ENCODE results near the gene HADH.
A peak's percentile ranks its signal among the peaks of the same experiment; 100 is the strongest.
"Not testable (repeated sequence)": the region's sequence is repeated elsewhere in the genome, so short reads cannot be mapped to it uniquely, and the experiment has no call there.

The HADH gene

DNA sequence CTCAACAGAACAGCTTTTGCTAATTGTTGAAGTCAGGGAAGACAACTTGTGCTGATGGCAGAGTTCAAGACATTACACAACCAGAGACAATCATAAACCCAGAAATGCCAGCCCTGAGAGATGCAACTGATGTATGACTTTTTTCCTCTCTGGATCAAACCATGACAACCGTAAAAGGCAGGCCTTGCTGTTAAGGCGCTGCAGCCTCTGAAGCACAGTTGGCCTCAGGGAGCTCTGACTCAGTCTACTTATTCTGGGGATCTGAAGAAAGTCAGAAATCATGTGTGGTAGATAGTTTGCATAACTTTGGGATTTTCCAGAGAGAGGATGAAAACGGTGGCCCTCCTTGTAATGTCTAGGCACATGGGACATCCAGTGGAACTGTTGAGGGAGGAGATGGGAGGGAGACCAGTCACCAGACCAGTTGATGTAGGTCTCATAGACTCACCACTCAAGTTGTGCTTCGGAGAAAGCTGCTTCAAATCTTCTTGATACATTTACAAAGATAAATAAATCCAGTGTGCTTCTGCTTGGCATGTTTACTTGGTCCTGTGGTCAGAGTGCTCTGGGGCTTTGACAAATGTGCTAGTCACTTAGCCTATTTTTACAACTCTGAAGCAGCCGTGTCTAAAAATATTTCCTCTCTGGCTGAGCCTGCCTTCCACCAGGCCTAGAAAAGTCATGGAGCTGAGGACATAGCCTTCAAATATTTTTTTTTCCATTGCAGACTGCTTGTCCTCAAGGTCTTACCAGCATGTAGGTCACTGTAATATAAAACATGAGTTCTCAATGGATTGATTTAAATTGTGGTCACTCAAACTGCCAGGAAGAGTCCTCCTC lies 7.5 kb downstream of the HADH start:
- no peak for DNase-seq (ENCODE audit: low read depth in 2 of 2)

DNA sequence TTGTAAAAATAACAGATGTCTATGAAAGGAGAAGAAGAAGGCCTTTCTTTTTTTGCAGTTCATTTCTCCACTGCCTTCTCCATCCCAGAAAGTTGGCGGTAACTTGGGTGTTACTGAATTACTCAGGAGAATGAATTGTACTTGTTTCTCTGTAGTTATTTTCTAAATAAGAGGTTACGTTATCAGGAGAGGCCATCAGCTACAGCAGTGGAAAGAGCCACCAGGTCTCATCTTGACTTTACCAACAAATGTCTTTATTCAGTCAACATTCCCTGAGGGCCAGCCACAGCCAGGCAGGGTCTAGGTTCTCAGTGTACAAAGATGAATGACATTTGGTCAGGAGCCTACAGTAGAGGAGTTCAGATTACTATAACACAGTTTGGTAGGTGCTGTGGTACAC lies 8.1 kb downstream of the HADH start:
- DNase-seq (ENCODE audit: low read depth in 2 of 2): no peak

DNA sequence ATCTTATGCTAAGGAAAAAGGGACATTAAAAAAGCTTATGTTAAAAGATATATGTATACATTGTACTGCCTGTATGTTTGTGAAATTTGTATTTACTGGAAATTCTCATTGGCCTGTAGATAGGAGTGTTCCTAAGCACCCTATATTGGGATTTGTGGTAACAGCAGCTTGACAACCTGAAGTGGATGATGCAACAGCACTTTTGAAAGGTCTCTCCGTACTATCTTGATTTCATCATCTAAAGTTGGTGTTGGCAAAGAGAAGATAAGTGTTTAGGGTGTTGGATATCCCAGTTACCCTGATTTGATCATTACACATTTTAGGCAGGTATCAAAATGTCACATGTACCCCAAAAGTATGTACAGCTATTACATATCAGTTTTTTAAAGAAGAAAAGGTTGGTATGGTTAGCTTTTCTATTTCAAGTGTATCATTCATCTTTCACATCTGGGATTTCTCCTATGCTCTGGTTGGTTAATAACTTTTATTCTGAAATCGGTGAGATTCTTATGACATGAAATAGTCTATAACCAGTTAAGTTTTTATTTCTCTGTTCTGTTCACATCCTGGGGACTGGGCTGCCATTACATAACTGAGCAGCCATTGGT lies 10.3 kb downstream of the HADH start:
- DNase-seq (ENCODE audit: low read depth in 2 of 2): no peak

DNA sequence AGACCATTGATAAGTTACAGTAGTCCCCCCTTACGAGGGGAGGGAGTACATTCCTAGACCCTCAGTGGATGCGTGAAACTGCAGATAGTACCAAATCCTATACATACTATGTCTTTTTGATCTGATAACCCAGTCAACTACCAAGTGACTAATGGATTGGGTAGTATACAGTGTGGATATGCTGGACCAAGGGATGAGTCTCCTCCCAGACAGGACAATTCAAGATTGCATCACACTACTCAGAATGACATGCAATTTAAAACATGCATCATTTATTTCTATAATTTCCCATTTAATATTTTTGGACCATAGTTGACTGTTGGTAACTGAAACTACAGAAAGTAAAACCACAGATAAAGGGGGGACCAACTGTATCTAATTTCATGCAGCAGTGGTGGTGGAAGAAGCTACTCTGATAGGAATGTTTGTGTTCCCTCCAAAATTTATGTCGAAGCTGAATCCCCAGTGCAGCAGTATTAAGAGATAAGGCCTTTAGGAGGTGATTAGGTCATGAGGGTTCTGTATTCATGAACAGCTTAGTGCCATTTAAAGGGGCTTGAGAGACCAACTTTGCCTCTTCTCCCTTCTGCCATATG lies 11.9 kb downstream of the HADH start:
- DNase-seq (ENCODE audit: low read depth in 2 of 2): no peak

DNA sequence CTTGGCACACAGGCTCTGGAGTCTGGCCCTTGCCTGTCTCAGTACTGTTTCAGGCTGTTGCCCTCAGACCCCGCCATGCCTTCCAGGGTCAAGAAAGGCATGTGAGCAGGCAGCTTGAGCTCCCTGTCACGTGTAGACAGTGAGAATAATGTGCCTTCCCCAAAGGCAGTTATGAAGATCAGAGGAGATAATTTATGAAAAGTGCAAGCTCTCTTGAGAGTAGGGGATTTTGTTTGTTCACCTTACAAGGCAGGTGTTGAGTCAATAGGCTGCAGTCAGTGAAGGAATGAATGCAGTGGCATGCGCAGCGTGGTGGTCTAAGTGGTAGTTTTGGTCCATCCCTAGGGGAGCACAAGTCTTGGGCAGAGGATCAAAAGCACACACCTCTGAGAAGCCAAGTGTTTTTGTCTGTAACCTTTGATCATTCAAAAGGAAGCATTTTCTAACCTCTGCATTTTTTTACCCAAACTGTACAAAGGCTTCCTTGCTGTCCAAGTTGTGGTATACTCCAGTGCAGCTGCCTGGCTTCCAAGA lies 14.4 kb downstream of the HADH start:
- DNase-seq (ENCODE audit: low read depth in 2 of 2): no peak

DNA sequence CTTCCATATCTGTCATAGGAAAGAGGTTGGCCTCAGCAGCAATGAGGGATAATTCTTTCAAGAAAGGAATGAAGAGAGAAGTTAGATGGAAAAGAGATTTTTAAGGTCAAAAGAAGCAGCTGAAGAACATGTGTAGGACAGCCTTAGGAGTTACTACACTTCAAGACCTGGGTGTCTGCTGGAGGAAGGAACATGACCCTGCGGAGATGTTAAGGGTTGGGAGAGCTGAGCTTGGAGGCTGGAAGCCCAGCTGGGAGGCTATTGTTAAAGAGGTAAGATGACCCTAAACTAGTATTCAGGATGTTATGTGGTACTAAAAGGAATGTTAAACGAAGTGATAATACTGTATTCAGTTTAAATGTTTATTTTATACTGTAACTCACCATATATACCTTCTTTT lies 15.0 kb downstream of the HADH start:
- DNase-seq (ENCODE audit: low read depth in 2 of 2): no peak

DNA sequence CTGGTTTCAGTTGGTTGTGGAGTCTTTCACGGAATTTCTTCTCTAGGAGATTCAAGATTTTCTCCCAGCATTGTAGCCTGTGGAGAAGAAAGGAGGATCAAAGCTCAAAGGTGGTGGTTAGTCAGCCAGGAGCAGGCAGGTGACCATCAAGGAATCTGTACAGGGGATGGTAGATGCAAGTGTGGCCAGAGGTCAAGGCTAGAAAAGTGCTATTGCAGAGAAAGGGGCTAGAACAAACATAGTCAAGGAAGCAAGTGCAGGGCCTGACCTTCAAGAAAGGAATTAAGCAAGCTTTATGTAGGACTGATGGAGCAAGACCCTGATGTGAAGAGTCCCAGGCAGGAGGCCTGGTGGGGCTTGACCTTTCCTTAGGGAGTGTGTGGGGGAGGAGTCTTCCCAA lies 16.1 kb downstream of the HADH start:
- DNase-seq (ENCODE audit: low read depth in 2 of 2): no peak

DNA sequence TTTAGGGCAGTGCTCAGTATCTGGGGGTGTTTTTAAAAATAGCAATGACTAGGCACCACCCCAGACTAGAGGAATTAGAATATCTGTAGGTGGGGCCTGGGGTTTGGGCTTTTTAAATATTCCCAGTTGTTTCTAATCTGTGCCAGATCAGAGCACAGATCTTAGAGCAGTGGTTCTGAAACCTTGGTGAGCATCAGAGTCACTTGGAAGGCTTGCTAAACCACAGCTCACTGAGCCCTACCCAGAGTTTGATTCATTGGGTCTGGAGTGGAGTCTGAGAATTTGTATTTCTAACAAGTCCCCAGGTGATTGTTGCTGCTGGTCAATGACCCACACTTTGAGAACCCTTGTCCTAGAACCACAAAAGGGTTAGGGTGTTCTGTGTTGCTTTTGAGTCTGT lies 16.7 kb downstream of the HADH start:
- DNase-seq (ENCODE audit: low read depth in 2 of 2): no peak

DNA sequence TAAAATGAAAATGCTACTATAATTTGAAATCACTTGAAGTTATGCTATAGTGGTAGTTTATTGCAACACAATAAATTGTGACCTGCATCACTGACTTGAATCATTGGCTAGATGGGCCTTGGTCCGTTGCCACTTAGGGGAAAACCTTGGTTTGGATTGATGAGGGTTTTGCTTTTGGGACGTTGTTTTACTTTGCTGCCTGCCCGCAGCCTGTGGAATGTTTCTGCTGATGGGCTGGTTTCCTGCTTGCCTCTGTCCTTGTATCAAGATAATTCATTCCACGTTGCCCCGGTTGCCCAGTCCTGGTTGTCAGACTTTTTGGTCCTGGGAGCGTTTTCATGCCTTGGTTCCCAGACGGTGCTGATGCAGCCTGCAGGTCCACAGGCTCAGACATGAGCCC lies 18.3 kb downstream of the HADH start:
- no peak for DNase-seq (ENCODE audit: low read depth in 2 of 2)

DNA sequence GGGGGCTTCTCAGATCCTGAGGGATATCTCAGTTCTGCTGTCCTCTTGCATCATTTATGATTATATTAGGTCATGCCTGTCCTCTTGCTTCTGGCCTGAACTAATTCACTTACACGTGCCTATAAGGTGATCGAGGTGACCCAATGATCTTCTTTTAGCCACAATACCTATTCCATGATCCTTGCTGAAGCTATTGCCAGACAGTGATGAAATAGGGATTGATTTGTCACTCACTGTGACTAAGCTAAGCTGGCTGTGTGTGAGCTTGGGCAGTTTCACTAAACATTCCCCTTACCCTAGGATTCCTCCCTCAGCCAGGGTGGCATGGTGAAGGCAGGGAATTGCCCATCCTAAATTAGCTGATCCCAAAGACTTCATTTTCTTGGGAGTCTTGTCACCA lies 19.0 kb downstream of the HADH start:
- DNase-seq (ENCODE audit: low read depth in 2 of 2): no peak

DNA sequence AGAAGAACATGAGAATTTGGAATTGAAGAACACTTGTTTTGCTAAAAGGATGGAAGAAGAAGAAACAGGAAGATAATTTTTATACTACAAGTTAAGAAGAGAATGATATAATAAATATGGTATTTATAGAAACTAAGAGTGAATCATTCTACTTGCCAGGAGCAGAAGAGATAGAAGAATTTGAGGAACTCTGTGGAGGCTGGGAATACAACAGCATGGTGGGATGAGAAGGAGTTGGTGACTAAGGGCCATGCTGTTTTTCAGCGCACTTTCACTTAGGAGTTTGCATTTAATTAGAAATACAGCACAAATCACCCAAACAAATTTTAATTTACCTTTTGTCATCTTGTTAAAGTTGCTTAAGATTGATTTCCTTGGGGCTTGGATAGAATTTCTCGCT lies 20.5 kb downstream of the HADH start:
- DNase-seq (ENCODE audit: low read depth in 2 of 2): no peak

DNA sequence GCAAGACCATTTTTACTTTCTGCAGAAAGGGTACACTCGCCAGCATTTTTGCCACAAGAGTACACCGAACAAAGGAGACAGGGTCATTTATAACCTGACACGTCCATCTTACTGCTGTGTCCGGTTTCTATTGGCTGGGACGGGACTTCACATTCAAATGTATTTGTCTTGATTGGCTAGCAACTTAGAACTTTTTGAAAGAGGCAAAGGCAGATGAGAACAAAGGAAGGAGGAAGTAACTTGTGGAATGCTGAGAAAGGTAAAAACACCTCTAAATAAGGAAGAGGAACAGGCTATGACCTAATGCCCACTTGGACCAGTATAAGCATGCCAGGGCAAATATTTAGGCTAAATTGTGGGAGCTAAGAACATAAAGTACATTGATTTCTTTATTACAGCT lies 22.7 kb downstream of the HADH start:
- not testable (repeated sequence) for DNase-seq (ENCODE audit: low read depth in 2 of 2)

DNA sequence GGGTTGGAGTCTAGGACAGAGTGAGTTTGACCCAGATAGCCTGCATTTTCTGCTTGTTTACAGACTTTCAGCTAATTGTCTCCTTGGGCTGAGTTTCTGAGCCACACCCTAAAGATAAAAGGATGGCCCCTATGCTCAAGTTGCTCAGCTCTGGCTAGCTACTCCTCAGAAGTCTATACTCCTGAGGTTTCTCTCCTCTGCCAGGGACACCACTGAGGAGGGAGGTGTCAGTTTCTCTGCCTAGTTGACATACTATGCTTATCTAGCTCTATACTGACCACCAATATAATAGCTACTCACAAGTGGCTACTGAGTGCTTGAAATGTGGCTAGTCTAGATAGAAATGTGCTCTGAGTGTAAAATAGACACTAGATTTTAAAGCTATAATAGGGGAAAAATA lies 23.6 kb downstream of the HADH start:
- DNase-seq (ENCODE audit: low read depth in 2 of 2): no peak

DNA sequence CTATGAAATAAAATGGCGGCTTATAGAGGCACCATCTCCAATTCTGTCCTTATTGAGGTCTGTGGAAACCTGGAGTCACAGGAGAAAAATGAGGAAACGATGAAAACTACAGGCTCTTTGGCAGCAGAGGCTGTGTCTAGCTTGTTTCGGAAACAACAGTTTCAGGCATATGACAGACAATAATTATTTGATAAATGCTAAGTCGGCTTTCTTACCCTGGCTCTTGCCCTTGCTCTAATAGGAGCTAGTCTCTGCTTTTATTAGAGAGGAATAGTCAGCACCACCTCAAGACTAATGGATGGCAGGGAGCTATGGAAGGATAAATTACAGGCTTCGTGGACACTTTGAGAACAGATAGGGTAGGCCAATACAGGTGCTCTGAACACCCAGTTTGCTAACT lies 24.3 kb downstream of the HADH start:
- no peak for DNase-seq (ENCODE audit: low read depth in 2 of 2)

DNA sequence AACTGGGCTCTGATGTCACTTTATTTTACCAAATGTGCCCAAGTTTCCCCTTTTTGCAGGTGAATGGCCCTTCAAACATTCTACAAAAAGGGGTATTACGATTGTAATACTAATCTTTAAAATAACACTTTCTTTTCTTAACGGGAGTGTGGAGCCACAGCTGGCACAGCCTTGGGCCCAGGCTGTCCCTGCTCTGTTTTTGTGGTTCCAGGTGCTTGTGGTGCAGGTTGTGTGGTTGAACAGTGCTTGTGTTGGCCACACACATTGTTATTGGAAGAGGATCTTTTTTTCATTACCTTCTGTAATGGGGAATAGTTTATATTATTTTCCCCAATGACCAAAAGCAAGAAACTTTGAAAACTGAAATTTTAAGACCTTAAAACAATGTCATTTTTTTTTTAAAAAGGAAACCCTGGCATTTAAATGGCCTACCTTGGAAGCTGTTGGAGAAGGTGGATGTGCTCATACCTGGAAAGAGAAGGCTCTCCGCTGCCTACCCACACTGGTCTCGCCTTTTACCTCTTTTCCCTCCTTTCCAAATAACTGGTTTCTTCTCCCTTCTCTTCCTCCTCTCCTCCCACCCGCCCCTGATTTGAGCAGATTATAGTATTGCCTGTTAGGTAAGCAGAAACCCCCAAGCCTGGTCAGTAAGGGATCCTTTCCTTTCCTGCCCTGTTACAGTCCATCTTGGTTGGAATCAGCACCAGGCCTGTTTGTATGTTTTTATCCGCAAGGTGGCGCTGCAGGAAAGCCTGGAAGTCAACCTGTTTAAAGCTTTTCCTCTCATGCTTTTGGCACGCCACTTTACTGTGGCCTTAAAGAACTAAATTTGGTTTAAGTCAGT lies 28.6 kb downstream of the HADH start:
- peak; percentile 70 to 86 for DNase-seq (ENCODE audit: low read depth in 2 of 2)

DNA sequence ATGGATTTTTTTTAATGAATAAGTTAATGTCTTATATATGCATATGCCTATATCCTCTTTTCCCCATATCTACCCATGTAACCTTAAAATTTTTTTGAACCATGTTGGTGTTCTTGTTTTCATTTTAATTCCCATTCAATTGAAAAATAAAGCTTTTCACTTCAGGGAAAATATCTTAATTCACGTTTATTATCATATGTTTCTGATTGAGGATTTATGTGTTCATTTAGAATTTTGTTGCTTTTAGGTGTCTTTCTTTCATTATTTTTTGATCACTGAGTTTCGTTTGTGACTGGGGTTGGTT lies 29.1 kb downstream of the HADH start:
- no peak for DNase-seq (ENCODE audit: low read depth in 2 of 2)

DNA sequence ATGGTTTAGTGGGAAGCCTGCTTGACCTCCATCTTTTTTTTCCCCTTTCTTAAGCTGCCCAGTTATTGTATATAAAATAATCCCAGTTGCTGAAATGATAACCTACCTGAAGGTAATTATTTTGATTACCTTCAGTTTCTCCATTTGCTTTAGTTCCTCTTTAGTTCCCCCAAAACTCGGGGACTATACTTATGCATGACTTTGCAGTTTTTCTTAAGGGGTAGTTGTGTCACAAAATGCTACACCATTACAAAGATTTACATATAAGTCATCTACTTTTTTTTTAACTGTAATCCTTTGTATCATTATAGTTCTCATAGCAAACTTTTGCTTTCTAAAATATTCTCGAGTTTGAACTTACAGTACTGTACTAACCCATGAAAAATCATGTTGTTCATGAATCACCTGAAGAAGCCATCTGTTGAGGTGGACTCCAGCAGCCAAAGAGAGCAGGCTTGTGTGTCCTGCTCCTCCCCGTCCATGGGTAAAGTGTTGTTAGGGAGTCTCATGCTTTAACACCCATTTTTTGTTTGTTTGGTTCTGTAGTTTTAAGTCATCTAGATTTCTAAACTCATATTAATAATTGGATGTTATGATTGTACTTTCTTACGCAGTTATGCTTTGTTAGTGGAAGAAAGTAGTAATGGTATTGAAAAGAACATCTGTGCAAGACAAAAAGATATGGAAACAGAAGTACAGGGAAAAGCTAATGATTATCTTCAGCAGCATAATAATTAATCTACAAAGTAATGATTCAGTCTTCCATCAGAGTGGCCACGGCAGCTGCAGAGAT lies 34.6 kb downstream of the HADH start:
- DNase-seq (ENCODE audit: low read depth in 2 of 2): no peak

DNA sequence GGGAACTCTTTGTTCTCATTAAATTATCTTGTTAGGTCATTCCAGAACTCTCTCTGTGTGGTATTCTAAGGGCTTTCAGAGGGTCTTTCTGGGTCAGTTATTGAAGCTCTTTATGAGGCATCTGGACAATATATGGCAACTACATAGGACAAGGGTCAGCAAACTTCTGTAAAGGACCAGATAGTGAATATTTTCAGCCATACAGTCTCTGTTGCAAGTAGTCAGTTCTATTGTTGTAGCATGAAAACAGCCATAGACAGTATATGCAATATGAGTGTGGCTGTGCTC lies 35.1 kb downstream of the HADH start:
- DNase-seq (ENCODE audit: low read depth in 2 of 2): no peak

DNA sequence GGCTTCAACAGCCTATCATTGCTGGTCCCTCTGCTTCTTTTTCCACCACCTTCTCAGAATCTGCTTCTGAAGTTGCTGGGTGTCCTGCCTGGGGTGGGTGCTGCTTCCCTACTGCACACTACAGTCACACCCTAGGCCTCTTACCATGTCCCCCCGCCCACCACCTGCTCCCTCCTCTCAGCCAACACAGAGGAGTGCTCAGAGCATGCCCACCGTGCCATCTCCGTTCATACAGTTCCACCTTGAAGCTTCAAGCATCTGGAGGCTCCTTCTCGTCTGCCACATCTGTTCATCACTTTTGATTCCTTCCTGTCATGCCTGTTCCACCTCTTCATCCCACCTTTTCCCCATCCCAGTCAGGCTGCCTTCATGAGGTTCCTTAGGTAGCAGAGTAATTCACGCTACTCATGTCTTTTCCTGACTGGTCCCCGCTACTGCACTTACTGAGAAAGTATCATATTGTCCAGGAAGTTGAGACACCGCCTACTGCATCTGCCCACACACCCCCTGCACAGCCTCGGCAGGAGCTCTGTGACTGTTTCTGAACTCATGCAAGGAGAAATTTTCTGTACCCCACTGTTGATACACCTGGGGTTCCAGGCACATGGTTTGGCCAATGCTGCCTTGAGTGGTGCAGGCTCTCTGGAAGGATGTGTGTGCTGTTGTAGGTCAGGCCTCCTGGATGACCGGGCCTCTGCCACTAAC lies 39.5 kb downstream of the HADH start:
- DNase-seq (ENCODE audit: low read depth in 2 of 2): peak in 1 of 2 experiments; percentile 35

DNA sequence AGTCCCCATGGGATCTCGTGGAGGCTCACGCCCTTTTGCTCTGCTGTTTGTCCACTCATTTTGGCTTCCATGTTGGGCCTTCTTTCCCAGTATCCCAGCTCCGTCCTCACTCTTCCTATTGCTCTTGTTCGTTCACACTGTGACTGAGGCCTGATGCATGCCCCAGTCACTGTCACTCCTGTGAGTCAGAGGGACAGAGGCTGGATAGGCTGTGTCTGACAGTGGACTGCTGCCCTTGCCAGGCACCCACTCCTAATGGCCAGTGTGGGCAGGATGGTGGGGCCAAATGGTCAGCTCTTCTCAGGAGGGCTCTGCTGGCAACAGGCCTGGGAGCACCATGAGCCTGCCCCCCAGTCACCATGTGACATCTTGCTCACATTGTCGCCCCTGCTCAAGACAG lies 40.0 kb downstream of the HADH start:
- DNase-seq (ENCODE audit: low read depth in 2 of 2): no peak

DNA sequence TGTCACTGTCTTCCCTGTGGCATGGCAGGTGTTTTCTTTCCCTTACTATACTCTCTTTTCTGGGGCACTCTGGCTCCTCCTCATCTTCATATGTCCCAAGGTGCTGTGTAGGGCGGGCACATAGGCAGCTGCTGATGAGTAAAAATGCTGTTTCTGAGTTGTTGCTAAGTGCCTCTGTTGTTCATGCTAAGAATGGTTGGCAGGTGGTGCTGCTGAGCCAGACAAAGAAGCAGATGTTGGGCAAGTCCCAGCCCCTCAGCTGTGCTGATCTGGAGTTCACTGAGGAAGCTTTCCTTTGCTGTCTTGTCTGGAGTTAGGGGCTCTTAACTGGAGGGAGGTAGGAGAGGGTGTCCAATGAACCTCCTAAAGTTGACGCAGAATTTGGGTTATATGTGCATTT lies 40.6 kb downstream of the HADH start:
- peak; percentile 54 to 58 for DNase-seq (ENCODE audit: low read depth in 2 of 2)
